Activated T-helper 2 cell treated with anti-CD3 and anti-CD28 coated beads, Interferon-gamma antibody, Interleukin-2, Interleukin-4, amounts not matched to agents 10 μg/mL and 5 μg/mL and 100 μg/mL, durations not matched to agents 14 hours and 24 hours and 36 hours (primary cell): ENCODE results near the gene NSRP1. TPM values are rescaled to one million over a fixed set of nuclear protein-coding genes. Genes with fewer than 3 reads are reported as not detected.

Experiments
- DNase-seq: peaks from one replicate; pipeline ENCODE4 v3.0.0; 2021; ENCODE audit warnings: low spot score
- H3K27ac Mint-ChIP-seq: one replicate; pipeline ENCODE4 v1.8.0; 2021; ENCODE audit warnings: mixed read lengths
- H3K27me3 Mint-ChIP-seq: one replicate; pipeline ENCODE4 v1.8.0; 2021; ENCODE audit warnings: low read depth, mixed read lengths
- H3K36me3 Mint-ChIP-seq: one replicate; pipeline ENCODE4 v1.8.0; 2021; ENCODE audit warnings: low read depth, mixed read lengths
- H3K4me1 Mint-ChIP-seq: one replicate; pipeline ENCODE4 v1.8.0; 2021; ENCODE audit warnings: low read depth, mixed read lengths
- H3K4me3 Mint-ChIP-seq: one replicate; pipeline ENCODE4 v1.8.0; 2021; ENCODE audit warnings: low read depth, mild to moderate bottlenecking, moderate library complexity, mixed read lengths
- H3K9me3 Mint-ChIP-seq: one replicate; pipeline ENCODE4 v1.8.0; 2021; ENCODE audit warnings: mixed read lengths
- intact Hi-C: fragments of 100-400 bp; cut with micrococcal nuclease; formaldehyde crosslinking; loops from one replicate; pipeline ENCODE4 v1.15.1; 2023
- total RNA-seq: library from RNA; stranded (reverse); gene quantifications from 2 replicates; pipeline ENCODE4 v1.2.3, GENCODE V29; 2022

The NSRP1 gene
- total RNA-seq, 1 donor from 2014 or later = 27.4 TPM

- Mint-ChIP-seq H3K36me3 (peaks cover 25% of the 10 kb centered on the region), H3K4me3 (no peak overlapping the region), H3K27me3 (no peaks in the 10 kb centered on the region), H3K4me1 (peaks cover 16% of the 10 kb centered on the region), H3K27ac (no peak overlapping the region), H3K9me3 (no peaks in the 10 kb centered on the region)
- intact Hi-C loops = no loop called here
- DNase-seq = no peak
These were observed 49.3 kb downstream of the NSRP1 start for GRCh38 chr17:30165960-30166359.

- intact Hi-C loops = loop anchor here (5.0 kb wide), 1 partner anchor 53 kb away; the partner anchor contains the start of gene NSRP1
- H3K9me3 Mint-ChIP-seq = no peaks in the 10 kb centered on the region
- peaks cover 50% of the 10 kb centered on the region for H3K36me3 Mint-ChIP-seq
- H3K27me3 Mint-ChIP-seq = no peaks in the 10 kb centered on the region
- peaks cover 27% of the 10 kb centered on the region for H3K4me1 Mint-ChIP-seq
- no peak overlapping the region for H3K27ac Mint-ChIP-seq
- H3K4me3 Mint-ChIP-seq = no peak overlapping the region
- no peak for DNase-seq
These were observed 53.9 kb downstream of the NSRP1 start for GRCh38 chr17:30170415-30170987.

GRCh38 chr17:30172560-30172959 lies 55.9 kb downstream of the NSRP1 start:
- Mint-ChIP-seq H3K36me3 (peaks cover 63% of the 10 kb centered on the region), H3K4me1 (peaks cover 23% of the 10 kb centered on the region), H3K4me3 (no peak overlapping the region), H3K27ac (no peak overlapping the region), H3K9me3 (no peaks in the 10 kb centered on the region), H3K27me3 (no peaks in the 10 kb centered on the region)
- intact Hi-C loops = loop anchor here (5.0 kb wide), 1 partner anchor 55 kb away; the partner anchor contains the start of gene NSRP1
- no peak for DNase-seq

- no peaks in the 10 kb centered on the region for H3K9me3 Mint-ChIP-seq
- H3K4me1 Mint-ChIP-seq = peaks cover 23% of the 10 kb centered on the region
- H3K27ac Mint-ChIP-seq = no peak overlapping the region
- peaks cover 72% of the 10 kb centered on the region for H3K36me3 Mint-ChIP-seq
- H3K27me3 Mint-ChIP-seq = no peaks in the 10 kb centered on the region
- intact Hi-C loops = loop anchor here (5.0 kb wide), 1 partner anchor 56 kb away; the partner anchor contains the start of gene NSRP1
- no peak overlapping the region for H3K4me3 Mint-ChIP-seq
- no peak for DNase-seq
These were observed 57.0 kb downstream of the NSRP1 start for GRCh38 chr17:30173649-30174048.

- Mint-ChIP-seq H3K27me3 (no peaks in the 10 kb centered on the region), H3K27ac (no peak overlapping the region), H3K36me3 (peaks cover 76% of the 10 kb centered on the region)
These were observed 57.9 kb downstream of the NSRP1 start for GRCh38 chr17:30174556-30174955.

GRCh38 chr17:30176855-30177254 lies 60.2 kb downstream of the NSRP1 start:
- intact Hi-C loops = no loop called here
- Mint-ChIP-seq H3K27me3 (no peaks in the 10 kb centered on the region), H3K36me3 (peaks cover 80% of the 10 kb centered on the region), H3K4me3 (no peak overlapping the region), H3K27ac (no peak overlapping the region), H3K9me3 (no peaks in the 10 kb centered on the region), H3K4me1 (peaks cover 17% of the 10 kb centered on the region)
- no peak for DNase-seq

More at GRCh38 chr17:30174556-30174955, 57.9 kb downstream of the NSRP1 start:
- Mint-ChIP-seq H3K9me3 (no peaks in the 10 kb centered on the region), H3K4me3 (no peak overlapping the region), H3K4me1 (peaks cover 23% of the 10 kb centered on the region)
- no peak for DNase-seq
- intact Hi-C loops = loop anchor here (5.0 kb wide), 1 partner anchor 57 kb away; the partner anchor contains the start of gene NSRP1

- no peaks in the 10 kb centered on the region for H3K4me1 Mint-ChIP-seq
- no peaks in the 10 kb centered on the region for H3K27me3 Mint-ChIP-seq
- H3K36me3 Mint-ChIP-seq = peaks cover 27% of the 10 kb centered on the region
- H3K27ac Mint-ChIP-seq = no peak overlapping the region
- H3K9me3 Mint-ChIP-seq = no peaks in the 10 kb centered on the region
- intact Hi-C loops = no loop called here
- no peak overlapping the region for H3K4me3 Mint-ChIP-seq
- DNase-seq = no peak
These were observed 70.1 kb downstream of the NSRP1 start for GRCh38 chr17:30186761-30187160.

- no peaks in the 10 kb centered on the region for H3K4me1 Mint-ChIP-seq
- DNase-seq = no peak
- no peak overlapping the region for H3K27ac Mint-ChIP-seq
- H3K27me3 Mint-ChIP-seq = no peaks in the 10 kb centered on the region
- H3K9me3 Mint-ChIP-seq = no peaks in the 10 kb centered on the region
- no peak overlapping the region for H3K4me3 Mint-ChIP-seq
- peaks cover 27% of the 10 kb centered on the region for H3K36me3 Mint-ChIP-seq
- intact Hi-C loops = no loop called here
These were observed 71.0 kb downstream of the NSRP1 start for GRCh38 chr17:30187573-30187972.

- Mint-ChIP-seq H3K27me3 (peaks cover 4% of the 10 kb centered on the region), H3K9me3 (no peaks in the 10 kb centered on the region), H3K36me3 (peaks cover 22% of the 10 kb centered on the region), H3K4me1 (no peaks in the 10 kb centered on the region), H3K27ac (no peak overlapping the region), H3K4me3 (no peak overlapping the region)
- intact Hi-C loops = no loop called here
- no peak for DNase-seq
These were observed 71.8 kb downstream of the NSRP1 start for GRCh38 chr17:30188211-30188939.

GRCh38 chr17:30191072-30191471 lies 74.5 kb downstream of the NSRP1 start:
- H3K4me1 Mint-ChIP-seq = no peaks in the 10 kb centered on the region
- peaks cover 12% of the 10 kb centered on the region for H3K27me3 Mint-ChIP-seq
- DNase-seq = no peak
- H3K27ac Mint-ChIP-seq = no peak overlapping the region
- H3K4me3 Mint-ChIP-seq = no peak overlapping the region
- H3K9me3 Mint-ChIP-seq = no peaks in the 10 kb centered on the region
- intact Hi-C loops = no loop called here
- H3K36me3 Mint-ChIP-seq = peaks cover 7% of the 10 kb centered on the region

- Mint-ChIP-seq H3K27ac (no peak overlapping the region), H3K36me3 (no peaks in the 10 kb centered on the region), H3K27me3 (peaks cover 20% of the 10 kb centered on the region), H3K4me1 (no peaks in the 10 kb centered on the region), H3K9me3 (no peaks in the 10 kb centered on the region), H3K4me3 (no peak overlapping the region)
- intact Hi-C loops = no loop called here
- no peak for DNase-seq
These were observed 79.9 kb downstream of the NSRP1 start for GRCh38 chr17:30196504-30196903.

GRCh38 chr17:30197416-30197815 lies 80.8 kb downstream of the NSRP1 start:
- H3K36me3 Mint-ChIP-seq = no peaks in the 10 kb centered on the region
- no peak for DNase-seq

GRCh38 chr17:30199600-30199999 lies 83.0 kb downstream of the NSRP1 start:
- Mint-ChIP-seq H3K36me3 (no peaks in the 10 kb centered on the region), H3K4me1 (no peaks in the 10 kb centered on the region), H3K27ac (no peak overlapping the region), H3K4me3 (no peak overlapping the region), H3K27me3 (peaks cover 10% of the 10 kb centered on the region), H3K9me3 (no peaks in the 10 kb centered on the region)
- intact Hi-C loops = no loop called here
- DNase-seq = no peak

More at GRCh38 chr17:30197416-30197815, 80.8 kb downstream of the NSRP1 start:
- H3K4me1 Mint-ChIP-seq = no peaks in the 10 kb centered on the region
- H3K9me3 Mint-ChIP-seq = no peaks in the 10 kb centered on the region
- no peak overlapping the region for H3K4me3 Mint-ChIP-seq
- intact Hi-C loops = no loop called here
- peaks cover 20% of the 10 kb centered on the region for H3K27me3 Mint-ChIP-seq
- H3K27ac Mint-ChIP-seq = no peak overlapping the region
